NCI-H446 (cell line): ENCODE measurements around the gene NIPAL4.
"Not testable (repeated sequence)": the region's sequence is repeated elsewhere in the genome, so short reads cannot be mapped to it uniquely, and the experiment has no call there.

Experiments used
- DNase-seq, 2 experiments: peaks; one replicate each; lab custom pipeline; 2025; lab: John Stamatoyannopoulos, UW

Gene NIPAL4

GRCh38 chr5:157459715-157460599 lies at the start of gene NIPAL4:
TSS of gene NIPAL4 (plus strand) at chr5:157460213. CDS start at chr5:157460321, 108 bp downstream.
- no peak for DNase-seq

GRCh38 chr5:157415838-157416237 lies 44.2 kb upstream of the NIPAL4 start:
- no peak for DNase-seq

GRCh38 chr5:157419521-157419920 lies 40.5 kb upstream of the NIPAL4 start:
- not testable (repeated sequence) for DNase-seq

- DNase-seq = not testable (repeated sequence)
Measured at GRCh38 chr5:157429920-157430319, 30.1 kb upstream of the NIPAL4 start.

GRCh38 chr5:157431544-157432200 lies 28.3 kb upstream of the NIPAL4 start:
- DNase-seq = peak; percentile 42 to 55

GRCh38 chr5:157434096-157434495 lies 25.9 kb upstream of the NIPAL4 start:
- DNase-seq = no peak

- no peak for DNase-seq
Measured at GRCh38 chr5:157443041-157443549, 16.9 kb upstream of the NIPAL4 start.

GRCh38 chr5:157444224-157444623 lies 15.8 kb upstream of the NIPAL4 start:
- no peak for DNase-seq

- DNase-seq = no peak
Measured at GRCh38 chr5:157445745-157446411, 14.1 kb upstream of the NIPAL4 start.

- DNase-seq = no peak
Measured at GRCh38 chr5:157446412-157446935, 13.5 kb upstream of the NIPAL4 start.

GRCh38 chr5:157447201-157447637 lies 12.8 kb upstream of the NIPAL4 start:
- no peak for DNase-seq

GRCh38 chr5:157449011-157449723 lies 10.8 kb upstream of the NIPAL4 start:
- peak; percentile 20 to 88 for DNase-seq

- DNase-seq = no peak
Measured at GRCh38 chr5:157450024-157450423, 10.0 kb upstream of the NIPAL4 start.

- DNase-seq = no peak
Measured at GRCh38 chr5:157451806-157452205, 8.2 kb upstream of the NIPAL4 start.

GRCh38 chr5:157454273-157454672 lies 5.7 kb upstream of the NIPAL4 start:
- no peak for DNase-seq

GRCh38 chr5:157455057-157455456 lies 5.0 kb upstream of the NIPAL4 start:
- DNase-seq = no peak

GRCh38 chr5:157456301-157456700 lies 3.7 kb upstream of the NIPAL4 start:
- no peak for DNase-seq

- no peak for DNase-seq
Measured at GRCh38 chr5:157457391-157457790, 2.6 kb upstream of the NIPAL4 start.

GRCh38 chr5:157458835-157459234 lies 1.2 kb upstream of the NIPAL4 start:
- no peak for DNase-seq

- DNase-seq = no peak
Measured at GRCh38 chr5:157460921-157461792, 1.1 kb downstream of the NIPAL4 start.
